K562 (cell line): ENCODE data around the gene B3GALT4. TPM values are rescaled to one million over a fixed set of nuclear protein-coding genes. Genes with fewer than 3 reads are reported as not detected.

Source experiments
- AFF1 ChIP-seq, 2 experiments: fragments of 450-650 bp; IDR thresholded peaks; 2 replicates each; pipeline ENCODE4 v1.6.1; 2018; ENCODE audit warnings: mild to moderate bottlenecking in 2 of 2, low read depth in 1 of 2; ENCODE audit not compliant: partially characterized antibody in 2 of 2
- HMBOX1 ChIP-seq: sonication (generic); IDR thresholded peaks from 2 replicates; pipeline ENCODE4 v1.6.1; 2016
- LARP7 ChIP-seq: fragments of 450-650 bp; IDR thresholded peaks from 2 replicates; pipeline ENCODE4 v1.6.1; 2016
- PHF8 ChIP-seq: fragments of 200-600 bp; sonication (generic); IDR thresholded peaks from 2 replicates; pipeline ENCODE4 v1.6.1; 2012; ENCODE audit warnings: mixed run types, mild to moderate bottlenecking, inconsistent platforms, low read length, moderate library complexity, borderline replicate concordance
- POLR2G ChIP-seq: fragments of 200-400 bp; formaldehyde crosslinking; IDR thresholded peaks from 2 replicates; pipeline ENCODE4 v1.6.1; 2017; ENCODE audit warnings: low read depth, mild to moderate bottlenecking, antibody characterized with exemption, low read length, moderate library complexity
- SIN3A ChIP-seq, 2 experiments: fragments of 150-350 bp in 1 of 2; IDR thresholded peaks; 2 replicates each; pipeline ENCODE4 v1.6.1; 2011 to 2016; ENCODE audit warnings: borderline replicate concordance in 2 of 2, low read depth in 2 of 2, low read length in 2 of 2, mild to moderate bottlenecking in 2 of 2, moderate library complexity in 2 of 2; ENCODE audit not compliant: control insufficient read depth in 1 of 2
- TAF1 ChIP-seq: IDR thresholded peaks from 2 replicates; pipeline ENCODE4 v1.6.1; 2011; ENCODE audit warnings: mild to moderate bottlenecking, low read length, moderate library complexity; ENCODE audit not compliant: insufficient read depth, control insufficient read depth, severe bottlenecking; ENCODE audit errors: extremely low read depth
- TCF7L2 ChIP-seq: fragments of 150-350 bp; IDR thresholded peaks from 2 replicates; pipeline ENCODE4 v1.6.1; 2016; ENCODE audit warnings: low read depth, mild to moderate bottlenecking, low read length, moderate library complexity
- U2AF1 ChIP-seq: fragments of 200-400 bp; formaldehyde crosslinking; optimal IDR thresholded peaks from 2 replicates; pipeline ENCODE3; 2017; ENCODE audit warnings: mild to moderate bottlenecking, low read depth, low read length, moderate library complexity
- YY1 ChIP-seq, 3 experiments: IDR thresholded peaks; 2 replicates each; pipeline ENCODE4 v1.6.1; 2011; ENCODE audit warnings: low read length in 2 of 3, mild to moderate bottlenecking in 2 of 3, moderate library complexity in 2 of 3, borderline replicate concordance in 1 of 3, control low read depth in 1 of 3, low read depth in 1 of 3; ENCODE audit not compliant: insufficient read depth in 3 of 3, insufficient replicate concordance in 2 of 3, control insufficient read depth in 1 of 3, insufficient read length in 1 of 3; ENCODE audit errors: extremely low read depth in 1 of 3
- ZMIZ1 ChIP-seq, 2 experiments: fragments of 150-350 bp in 1 of 2; IDR thresholded peaks; 2 replicates each; pipeline ENCODE4 v1.6.1; 2012 to 2016; ENCODE audit warnings: low read depth in 2 of 2, low read length in 2 of 2, mild to moderate bottlenecking in 1 of 2, moderate library complexity in 1 of 2
- ZNF57 ChIP-seq: fragments of 450-650 bp; formaldehyde crosslinking; IDR thresholded peaks from 2 replicates; pipeline ENCODE4 v1.4.0; 2020; ENCODE audit warnings: mild to moderate bottlenecking, moderate library complexity
- polyA plus RNA-seq, 8 experiments: library from polyadenylated mRNA; depleted of rRNA in 4 of 8; stranded (reverse) in 5 of 8; unstranded in 3 of 8; fragments of >200 nt; fragmentation: Nextera tagmentation in 2 of 8; fragmentation: Illumina TruSeq in 1 of 8; extraction: Ambion mirVana in 2 of 8; extraction: Trizol in 1 of 8; gene quantifications; 2 replicates each; pipeline versions ENCODE4 v1.2.1 to v1.2.3, GENCODE V29; 2011 to 2014; ENCODE audit warnings: inconsistent platforms in 1 of 8, missing spikeins in 1 of 8
- total RNA-seq, 7 experiments: library from RNA; depleted of rRNA in 6 of 7; stranded (reverse); fragments of >200 nt in 6 of 7; fragmentation: Illumina TruSeq in 2 of 7; extraction: Trizol in 2 of 7; gene quantifications; 2 replicates each; pipeline versions ENCODE4 v1.2.1 to v1.2.3, GENCODE V29; 2011 to 2021; ENCODE audit warnings: low replicate concordance in 1 of 7
- TF ChIP-seq, protein P1 (sequence below): fragments of 250-450 bp; sonication (Bioruptor Pico); IDR thresholded peaks from 2 replicates; pipeline ENCODE4 v1.4.0; 2020; ENCODE audit warnings: mild to moderate bottlenecking, moderate library complexity

Gene B3GALT4
- total and polyA plus RNA-seq, 9 of the 15 experiments (the other 6 are each of a cell fraction or from before 2014, with no cell fraction given) = 0.11 to 1.3 (median 0.53) TPM; not detected in 1

DNA sequence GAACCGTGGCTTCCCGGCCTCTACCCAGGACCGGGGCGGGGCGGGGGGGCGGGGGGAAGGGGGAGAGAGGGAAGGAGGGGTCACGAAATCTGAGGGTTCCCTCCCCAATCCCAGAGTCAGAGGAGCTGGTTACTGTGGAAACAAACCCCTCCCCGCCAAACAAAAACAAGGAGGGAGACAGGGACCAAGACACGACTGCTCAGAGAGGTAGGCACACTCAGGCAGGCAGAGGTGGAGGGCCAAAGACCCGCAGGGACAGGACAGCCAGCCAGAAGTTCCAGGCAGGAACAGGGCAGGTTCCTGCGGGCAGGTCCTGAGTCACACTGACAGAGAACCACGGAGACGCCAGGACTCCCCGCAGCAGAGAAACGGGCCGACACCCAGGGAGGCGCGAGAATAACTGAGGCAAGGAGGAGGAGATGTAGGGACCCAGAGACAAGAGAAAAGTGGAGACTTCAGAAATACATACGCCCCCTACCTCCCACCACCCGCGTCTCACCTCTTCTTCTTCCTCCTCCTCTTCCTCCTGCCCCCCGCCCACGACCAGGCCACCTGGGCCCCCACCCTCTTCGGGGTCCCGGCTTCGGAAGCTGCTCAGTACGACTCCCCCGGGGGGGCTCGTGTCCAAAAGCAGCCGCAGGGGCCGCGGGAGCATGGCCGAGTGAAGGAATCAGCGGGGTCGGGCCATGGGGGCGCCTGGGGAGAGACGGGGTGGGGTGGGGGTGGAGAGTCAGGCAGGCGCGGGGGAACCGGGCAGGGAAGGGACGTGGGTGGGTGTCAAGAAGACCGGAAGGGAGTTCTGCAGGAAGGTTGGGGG is 21.2 kb downstream of the B3GALT4 start (continued):
- TF ChIP-seq AFF1 (IDR thresholded peaks at IDR 0.05; ENCODE audit: low read depth in 1 of 2, partially characterized antibody in 2 of 2) (peak in 1 of 2 experiments; percentile 61), PHF8 (peak; percentile 24; the same call in 1 of the 2 replicates), SIN3A (IDR thresholded peaks at IDR 0.05; ENCODE audit: borderline replicate concordance in 2 of 2, control insufficient read depth in 1 of 2, low read depth in 2 of 2, low read length in 2 of 2) (peak; percentile 73 to 78; a peak in 1 of 4 replicates), YY1 (IDR thresholded peaks at IDR 0.05; ENCODE audit: borderline replicate concordance in 1 of 3, control insufficient read depth in 1 of 3, extremely low read depth in 1 of 3, insufficient read depth in 3 of 3, insufficient read length in 1 of 3, insufficient replicate concordance in 2 of 3, low read depth in 1 of 3, low read length in 2 of 3) (peak in 1 of 3 experiments; percentile 40), TCF7L2 (no peak), TAF1 (peak; percentile 45), HMBOX1 (0 out of 2 replicates have a peak, but pooled peaks have one; percentile 7), ZNF57 (no peak), POLR2G (peak; percentile 67), LARP7 (peak; percentile 67; the same call in 1 of the 2 replicates), ZMIZ1 (IDR thresholded peaks at IDR 0.05; ENCODE audit: low read depth in 2 of 2, low read length in 2 of 2) (0 out of 4 replicates have a peak, but pooled peaks of 1 of the 2 experiments have one; percentile 20), U2AF1 (no peak)
- TF ChIP-seq, protein P1, sequence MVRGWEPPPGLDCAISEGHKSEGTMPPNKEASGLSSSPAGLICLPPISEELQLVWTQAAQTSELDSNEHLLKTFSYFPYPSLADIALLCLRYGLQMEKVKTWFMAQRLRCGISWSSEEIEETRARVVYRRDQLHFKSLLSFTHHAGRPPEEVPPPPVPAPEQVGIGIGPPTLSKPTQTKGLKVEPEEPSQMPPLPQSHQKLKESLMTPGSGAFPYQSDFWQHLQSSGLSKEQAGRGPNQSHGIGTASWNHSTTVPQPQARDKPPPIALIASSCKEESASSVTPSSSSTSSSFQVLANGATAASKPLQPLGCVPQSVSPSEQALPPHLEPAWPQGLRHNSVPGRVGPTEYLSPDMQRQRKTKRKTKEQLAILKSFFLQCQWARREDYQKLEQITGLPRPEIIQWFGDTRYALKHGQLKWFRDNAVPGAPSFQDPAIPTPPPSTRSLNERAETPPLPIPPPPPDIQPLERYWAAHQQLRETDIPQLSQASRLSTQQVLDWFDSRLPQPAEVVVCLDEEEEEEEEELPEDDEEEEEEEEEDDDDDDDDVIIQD (CRISPR knock-in tag) = peak; percentile 12; the same call in 1 of the 2 replicates
